ENCODE results near the gene VPS54. TPM values are rescaled to one million over a fixed set of nuclear protein-coding genes. Genes with fewer than 3 reads are reported as not detected.

Gene VPS54
- total RNA-seq, 6 donors from 2014 or later, result 10.3 to 43.7 (median 21.7) TPM

- peaks cover 17 to 23% (median 18%) of the 10 kb centered on the region in 4 donors for H3K4me1 ChIP-seq
- H3K36me3 ChIP-seq, result no peaks in the 10 kb centered on the region
- DNase-seq (no peak), ATAC-seq (ENCODE audit: low FRiP score in 2 of 2) (no peak)
- H3K4me3 ChIP-seq, result no peak overlapping the region
- 87 to 88% methylated on average over 4 of the region's 4 CpGs for WGBS, 2 donors
- H3K9me3 ChIP-seq, result no peaks in the 10 kb centered on the region
- no peaks in the 10 kb centered on the region for H3K27me3 ChIP-seq
- no peak for TF ChIP-seq EP300 (IDR thresholded peaks at IDR 0.05)
- TF ChIP-seq POLR2AphosphoS5 (IDR thresholded peaks at IDR 0.05), result no peak
- no peak for TF ChIP-seq POLR2A (IDR thresholded peaks at IDR 0.05)
- no peak for TF ChIP-seq CTCF (IDR thresholded peaks at IDR 0.05)
- no peak overlapping the region for H3K27ac ChIP-seq
Measured at GRCh38 chr2:64023485-64024258, 4.4 kb upstream of the VPS54 start.

GRCh38 chr2:64021578-64021977 is 2.4 kb upstream of the VPS54 start:
- H3K9me3 ChIP-seq, result no peaks in the 10 kb centered on the region
- WGBS, 2 donors, result 21 to 22% methylated on average over 2 of the region's 2 CpGs

GRCh38 chr2:64019975-64020528 is 824 bp upstream of the VPS54 start:
- H3K27me3 ChIP-seq, result no peaks in the 10 kb centered on the region
- TF ChIP-seq POLR2AphosphoS5 (IDR thresholded peaks at IDR 0.05), result no peak
- no peak for TF ChIP-seq POLR2A (IDR thresholded peaks at IDR 0.05)
- TF ChIP-seq EP300 (IDR thresholded peaks at IDR 0.05), result no peak
- no peak for TF ChIP-seq CTCF (IDR thresholded peaks at IDR 0.05)
- ATAC-seq (ENCODE audit: low FRiP score in 2 of 2) (no peak), DNase-seq (no peak)
- peak overlapping the region in 3 of 4 donors; percentile 62 to 79 (median 77) for H3K4me3 ChIP-seq
- no peaks in the 10 kb centered on the region for H3K36me3 ChIP-seq
- peak overlapping the region; percentile 97 to 99 (median 98) for H3K27ac ChIP-seq
- H3K4me1 ChIP-seq, result peaks cover 31 to 44% (median 38%) of the 10 kb centered on the region in 4 donors
- H3K9me3 ChIP-seq, result no peaks in the 10 kb centered on the region

More at GRCh38 chr2:64021578-64021977, 2.4 kb upstream of the VPS54 start:
- DNase-seq, result no peak
- no peak overlapping the region for H3K4me3 ChIP-seq
- no peaks in the 10 kb centered on the region for H3K27me3 ChIP-seq
- peaks cover 22 to 33% (median 25%) of the 10 kb centered on the region in 4 donors for H3K4me1 ChIP-seq
- H3K27ac ChIP-seq, result peak overlapping the region in 3 of 4 donors; percentile 20 to 73 (median 57)
- no peaks in the 10 kb centered on the region for H3K36me3 ChIP-seq
- no peak for ATAC-seq (ENCODE audit: low FRiP score in 2 of 2)
- no peak for TF ChIP-seq POLR2A (IDR thresholded peaks at IDR 0.05)

- peaks cover 31 to 44% (median 38%) of the 10 kb centered on the region in 4 donors for H3K4me1 ChIP-seq
Measured at GRCh38 chr2:64018701-64019082, 536 bp downstream of the VPS54 start.

More at GRCh38 chr2:64018701-64019082, 536 bp downstream of the VPS54 start:
- WGBS, 2 donors, result 1 to 3% methylated on average over 21 to 23 of the region's 38 CpGs
- Histone ChIP-seq H3K27me3 (no peaks in the 10 kb centered on the region), H3K9me3 (no peaks in the 10 kb centered on the region), H3K36me3 (no peaks in the 10 kb centered on the region), H3K4me3 (peak overlapping the region; percentile 61 to 79 (median 70)), H3K27ac (peak overlapping the region; percentile 97 to 99 (median 98))
- ATAC-seq (ENCODE audit: low FRiP score in 2 of 2), result peak; percentile 82 to 86
- peak; percentile 51 to 93 for DNase-seq
- TF ChIP-seq EP300 (IDR thresholded peaks at IDR 0.05), result no peak
- TF ChIP-seq CTCF (IDR thresholded peaks at IDR 0.05), result no peak
- TF ChIP-seq POLR2AphosphoS5 (IDR thresholded peaks at IDR 0.05), result no peak
- TF ChIP-seq POLR2A (IDR thresholded peaks at IDR 0.05), result no peak
